Panc1 (cell line): ENCODE measurements around the gene RAB18. TPM values are rescaled to one million over a fixed set of nuclear protein-coding genes. Genes with fewer than 3 reads are reported as not detected.

ENCODE experiments used
- ATAC-seq: fragments of 200-7000 bp; cut with Tn5 transposase; 2 replicates; pipeline ENCODE4 v1.9.1; 2020; ENCODE audit warnings: mild to moderate bottlenecking, moderate library complexity
- BruUV-seq: library from RNA; stranded (reverse); fragments of 400-500 nt; replicated peaks from 2 replicates; lab custom pipeline; 2021; lab: Mats Ljungman, UMichigan
- CTCF ChIA-PET: fragments of 300-600 bp; sonication (Branson Sonifier 250); formaldehyde crosslinking; loops from one replicate; lab custom pipeline; 2022; ENCODE audit warnings: antibody characterized with exemption; lab: Charles Lee
- POLR2A ChIA-PET: fragments of 300-600 bp; sonication (Branson Sonifier 250); formaldehyde crosslinking; loops from one replicate; lab custom pipeline; 2022; ENCODE audit warnings: antibody characterized with exemption; lab: Charles Lee
- DNase-seq: peaks from one replicate; pipeline ENCODE4 v3.0.0-alpha.2; 2010; ENCODE audit warnings: low read depth, low spot score
- H3K27ac ChIP-seq: 2 replicates; pipeline ENCODE4 v1.5.1; 2011; ENCODE audit warnings: mild to moderate bottlenecking, low read length, inconsistent platforms
- H3K27me3 ChIP-seq: fragments of 200-500 bp; sonication (Bioruptor generic); 2 replicates; pipeline ENCODE4 v1.6.0; 2014; ENCODE audit warnings: low read length, inconsistent platforms; ENCODE audit not compliant: control insufficient read depth, insufficient read depth
- H3K36me3 ChIP-seq: fragments of 200-500 bp; sonication (Bioruptor generic); 2 replicates; pipeline ENCODE4 v1.5.1; 2014; ENCODE audit warnings: inconsistent platforms, mild to moderate bottlenecking, low read length, moderate library complexity; ENCODE audit not compliant: control insufficient read depth, insufficient read depth
- H3K4me1 ChIP-seq: 2 replicates; pipeline ENCODE4 v1.5.1; 2011; ENCODE audit warnings: inconsistent platforms, mild to moderate bottlenecking, low read length, moderate library complexity; ENCODE audit not compliant: control insufficient read depth, insufficient read depth
- H3K4me3 ChIP-seq, 2 experiments: 2 replicates each; pipeline ENCODE4 v1.5.1; 2011 to 2012; ENCODE audit warnings: low read depth in 2 of 2, low read length in 2 of 2, mild to moderate bottlenecking in 2 of 2, inconsistent platforms in 1 of 2, moderate library complexity in 1 of 2
- H3K9me3 ChIP-seq: fragments of 200-500 bp; sonication (Bioruptor generic); 2 replicates; pipeline ENCODE4 v1.5.1; 2014; ENCODE audit warnings: low read depth, mild to moderate bottlenecking, inconsistent platforms, low read length, moderate library complexity; ENCODE audit not compliant: control insufficient read depth, insufficient read depth
- CTCF ChIP-seq: fragments of 450-650 bp; IDR thresholded peaks from 2 replicates; pipeline ENCODE4 v1.5.1; 2017; ENCODE audit warnings: mild to moderate bottlenecking
- POLR2AphosphoS5 ChIP-seq: IDR thresholded peaks from 2 replicates; pipeline ENCODE4 v1.6.1; 2012; ENCODE audit warnings: mild to moderate bottlenecking, low read depth, low read length, moderate library complexity
- REST ChIP-seq, 2 experiments: IDR thresholded peaks; 2 replicates each; pipeline ENCODE4 v1.6.1; 2011 to 2012; ENCODE audit warnings: low read depth in 2 of 2, control low read depth in 1 of 2, low read length in 1 of 2, mild to moderate bottlenecking in 1 of 2, moderate library complexity in 1 of 2; ENCODE audit not compliant: insufficient read depth in 1 of 2
- SIN3A ChIP-seq: IDR thresholded peaks from 2 replicates; pipeline ENCODE4 v1.6.1; 2012; ENCODE audit warnings: low read depth, mild to moderate bottlenecking, low read length, moderate library complexity, borderline replicate concordance; ENCODE audit not compliant: insufficient read depth
- TCF7L2 ChIP-seq: IDR thresholded peaks from 2 replicates; pipeline ENCODE4 v1.6.1; 2011; ENCODE audit warnings: mild to moderate bottlenecking, low read depth, low read length, inconsistent platforms
- in situ Hi-C: cut with HindIII; loops from 2 replicates; pipeline ENCODE4 v1.10.0; 2016; ENCODE audit warnings: low sequenced_read_pairs, low pct_unique_long_range_greater_than_20kb
- intact Hi-C: fragments of 100-400 bp; cut with micrococcal nuclease; formaldehyde crosslinking; loops from one replicate; pipeline ENCODE4 v1.10.0; 2022; ENCODE audit not compliant: unreplicated experiment
- total RNA-seq: library from RNA; stranded (reverse); gene quantifications from one replicate; pipeline ENCODE4 v1.2.1, GENCODE V29; 2021; ENCODE audit not compliant: unreplicated experiment

RAB18 gene
- total RNA-seq, 1 experiment from 2014 or later, result 55.4 TPM

GRCh38 chr10:27518261-27518660 is 14.2 kb downstream of the RAB18 start:
- H3K27me3 ChIP-seq, result no peaks in the 10 kb centered on the region
- intact Hi-C loops, result no loop called here
- POLR2A ChIA-PET, result no interaction called here
- H3K4me1 ChIP-seq, result no peaks in the 10 kb centered on the region
- H3K9me3 ChIP-seq, result no peaks in the 10 kb centered on the region
- in situ Hi-C loops, result no loop called here
- DNase-seq (no peak), ATAC-seq (no peak)
- no peak overlapping the region for H3K4me3 ChIP-seq
- TF ChIP-seq POLR2AphosphoS5, result no peak
- no peak for TF ChIP-seq TCF7L2
- TF ChIP-seq SIN3A, result no peak
- H3K27ac ChIP-seq, result no peak overlapping the region
- H3K36me3 ChIP-seq, result peaks cover 2% of the 10 kb centered on the region; the same call in 1 of the 2 replicates
- CTCF ChIA-PET, result no interaction called here
- no TSS peak for BruUV-seq

- no peak for ATAC-seq
- POLR2A ChIA-PET, result no interaction called here
Observed at GRCh38 chr10:27525819-27526218, 21.7 kb downstream of the RAB18 start.

More at GRCh38 chr10:27525819-27526218, 21.7 kb downstream of the RAB18 start:
- Histone ChIP-seq H3K4me3 (no peak overlapping the region), H3K27ac (no peak overlapping the region), H3K27me3 (no peaks in the 10 kb centered on the region), H3K4me1 (no peaks in the 10 kb centered on the region), H3K9me3 (no peaks in the 10 kb centered on the region), H3K36me3 (no peaks in the 10 kb centered on the region)
- TF ChIP-seq CTCF, result no peak
- TF ChIP-seq POLR2AphosphoS5, result no peak
- no peak for TF ChIP-seq REST (IDR thresholded peaks at IDR 0.05; ENCODE audit: insufficient read depth in 1 of 2, low read depth in 2 of 2, low read length in 1 of 2)
- no peak for TF ChIP-seq SIN3A
- no peak for TF ChIP-seq TCF7L2
- intact Hi-C loops (no loop called here), in situ Hi-C loops (no loop called here)
- no TSS peak for BruUV-seq
- CTCF ChIA-PET, result no interaction called here
- no peak for DNase-seq
